HL-60/S4 (cell line): ENCODE data around the gene HMGCL.

ENCODE experiments used
- in situ Hi-C: fragments of 300-500 bp; cut with MboI; formaldehyde crosslinking; loops from 2 replicates; pipeline ENCODE4 v1.14.3; 2022; ENCODE audit warnings: low sequenced_read_pairs

The HMGCL gene

DNA sequence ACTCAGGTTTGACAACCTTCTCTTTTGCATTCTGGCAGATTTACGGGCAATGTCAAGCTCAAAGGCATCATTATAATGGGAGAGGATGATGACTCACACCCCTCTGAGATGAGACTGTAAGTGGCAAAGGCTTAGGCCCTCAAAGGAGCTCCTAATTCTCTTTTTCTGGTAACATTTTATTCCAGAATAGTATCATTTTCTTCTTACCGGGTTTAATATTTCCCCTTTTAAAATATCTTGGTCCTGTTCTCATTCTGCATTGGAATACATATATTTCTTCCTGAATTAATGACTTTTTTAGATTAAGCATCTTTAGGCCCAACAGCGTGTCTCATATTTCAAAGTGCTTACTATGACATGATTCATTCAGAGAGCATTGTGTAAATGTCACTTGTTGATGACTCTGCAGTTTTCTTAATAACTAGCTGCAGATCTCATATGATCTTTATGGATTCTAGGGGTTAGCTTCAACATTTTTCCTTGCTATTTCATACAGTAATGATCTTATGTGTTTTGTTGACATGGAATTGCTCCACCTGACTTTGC, 45.3 kb downstream of the HMGCL start:
- in situ Hi-C loops: loop anchor here (10.0 kb wide), 1 partner anchor 135 kb away; the partner anchor contains the start of gene CNR2

- in situ Hi-C loops: loop anchor here (10.0 kb wide), 1 partner anchor 137 kb away; the partner anchor contains the start of gene CNR2
Measured at GRCh38 chr1:23777979-23778814, 47.0 kb downstream of the HMGCL start, which contains the start of gene PITHD1. Gene PITHD1 (plus strand): TSS chr1:23778418. CDS start chr1:23778516, 98 bp downstream.

- in situ Hi-C loops: loop anchor here (10.0 kb wide), 1 partner anchor 139 kb away; the partner anchor contains the start of gene CNR2
Measured at GRCh38 chr1:23776217-23776616, 49.0 kb downstream of the HMGCL start.

- in situ Hi-C loops: loop anchor here (10.0 kb wide), 1 partner anchor 140 kb away; the partner anchor contains the start of gene CNR2
Measured at GRCh38 chr1:23774174-23774880, 50.9 kb downstream of the HMGCL start.

- in situ Hi-C loops: loop anchor here (10.0 kb wide), 1 partner anchor 142 kb away; the partner anchor contains the start of gene CNR2
Measured at GRCh38 chr1:23772854-23773242, 52.4 kb downstream of the HMGCL start.

DNA sequence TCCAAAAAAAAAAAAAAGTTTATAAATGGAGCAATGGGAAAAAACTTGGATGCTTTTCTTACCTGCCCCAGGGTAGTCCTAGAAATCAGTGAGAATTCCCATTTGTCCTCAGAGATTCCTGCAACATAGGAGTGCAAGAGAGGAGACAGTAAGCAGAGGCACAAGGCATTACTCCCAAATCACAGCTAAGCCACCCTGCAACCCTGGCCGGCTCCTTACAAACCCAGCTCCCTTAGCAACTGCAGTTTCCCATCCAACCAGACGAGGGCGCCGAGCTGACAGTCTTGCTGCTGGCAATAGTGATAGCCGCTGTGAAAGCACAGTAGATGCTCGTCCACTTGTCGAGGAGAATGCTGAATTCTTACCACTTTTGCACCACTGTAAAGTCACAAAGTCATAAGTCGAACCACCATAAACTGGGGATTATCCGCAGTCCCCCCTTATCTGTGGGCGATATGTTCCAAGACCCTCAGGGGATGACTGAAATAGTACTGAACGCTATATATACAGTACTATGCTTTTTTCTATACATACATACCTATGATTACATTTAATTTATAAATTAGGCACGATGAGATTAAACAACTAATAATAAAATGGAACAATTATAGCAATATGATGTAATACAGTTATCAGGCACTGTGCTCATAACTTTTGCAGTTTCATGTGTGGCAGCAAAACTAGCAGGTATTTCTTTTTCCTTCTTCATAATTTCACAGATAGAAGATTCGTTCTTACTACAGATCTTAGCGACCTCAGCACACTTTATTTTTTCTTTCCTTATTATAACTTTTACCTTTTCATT, 53.0 kb downstream of the HMGCL start:
- in situ Hi-C loops: loop anchor here (10.0 kb wide), 1 partner anchor 143 kb away; the partner anchor contains the start of gene CNR2

DNA sequence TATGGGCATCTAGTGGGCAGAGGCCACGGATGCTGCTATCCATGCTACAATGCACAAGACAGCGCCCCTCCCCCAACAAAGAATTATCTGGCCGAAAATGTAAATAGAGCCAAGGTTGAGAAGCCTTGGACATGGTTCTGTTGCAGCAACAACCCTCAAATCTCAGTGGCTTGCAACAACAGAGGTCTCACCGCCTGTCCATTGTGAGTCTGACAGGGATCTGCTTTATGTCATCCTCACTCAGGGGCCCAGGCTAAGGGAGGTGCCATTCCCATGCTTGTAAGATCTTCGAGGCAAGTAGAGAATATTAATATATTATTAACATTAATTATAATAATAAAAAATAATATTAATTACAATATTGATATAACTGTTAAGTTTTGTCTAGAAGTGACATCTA, 56.5 kb downstream of the HMGCL start:
- in situ Hi-C loops: no loop called here

DNA sequence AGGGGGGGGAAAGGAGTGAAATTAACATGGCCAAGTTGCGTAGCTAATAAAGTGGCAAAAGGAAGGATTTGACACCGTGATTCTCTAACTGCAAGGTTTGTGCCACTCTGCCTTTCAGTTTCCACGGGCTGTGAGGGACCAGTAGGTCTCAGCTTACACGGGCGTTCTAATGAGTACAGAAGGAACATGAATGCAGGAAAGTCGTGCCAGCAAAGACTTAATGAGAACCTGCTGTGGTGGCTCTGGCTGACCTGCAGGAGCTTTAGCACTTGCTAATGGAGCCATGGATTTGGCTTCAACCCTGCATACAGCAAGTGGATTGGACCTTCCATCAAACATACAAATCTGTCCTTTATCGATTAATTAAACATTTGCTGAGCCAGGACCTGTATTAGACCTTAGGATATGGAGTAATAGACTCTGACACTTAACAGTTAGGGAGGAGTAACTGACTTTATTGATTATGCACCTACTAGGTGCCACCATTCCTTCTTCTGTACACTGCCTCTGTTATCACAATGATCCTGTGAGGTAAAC, 62.1 kb downstream of the HMGCL start:
- in situ Hi-C loops: no loop called here

GRCh38 chr1:23759277-23759676, 66.0 kb downstream of the HMGCL start:
- in situ Hi-C loops: no loop called here

- in situ Hi-C loops: no loop called here
Measured at GRCh38 chr1:23757812-23758211, 67.4 kb downstream of the HMGCL start.

DNA sequence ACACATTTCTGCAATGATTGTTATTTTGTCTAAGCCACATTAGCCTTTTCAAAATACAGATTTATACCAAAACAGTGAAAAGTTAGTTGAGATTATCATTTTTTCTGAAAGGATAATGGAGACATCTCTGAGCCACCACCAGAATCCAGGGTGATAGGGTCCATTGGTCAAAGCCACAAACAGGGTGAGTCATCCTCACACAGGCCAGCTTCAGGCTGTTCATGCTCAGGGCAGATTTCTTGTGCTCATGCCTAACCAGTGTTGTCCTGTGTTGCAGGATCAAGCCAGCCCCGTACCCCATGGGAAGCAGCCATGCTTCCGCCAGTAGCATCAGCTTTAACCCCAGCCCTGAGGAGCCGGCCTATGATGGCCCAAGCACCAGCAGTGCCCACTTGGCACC, 68.6 kb downstream of the HMGCL start:
- in situ Hi-C loops: no loop called here

GRCh38 chr1:23752909-23753308, 72.3 kb downstream of the HMGCL start:
- in situ Hi-C loops: no loop called here
